Endothelial cell of umbilical vein (primary cell): ENCODE measurements around the gene FHIT. TPM values are rescaled to one million over a fixed set of nuclear protein-coding genes. Genes with fewer than 3 reads are reported as not detected.

Experiments used
- BruUV-seq: library from RNA; stranded (reverse); fragments of 400-500 nt; replicated peaks from 2 replicates; lab custom pipeline; 2021; lab: Mats Ljungman, UMichigan
- CTCF ChIA-PET: fragments of 300-600, 350-600 bp; sonication (Branson Sonifier 250); formaldehyde crosslinking; loops from one replicate; lab custom pipeline; 2021; ENCODE audit warnings: antibody characterized with exemption, inconsistent platforms; lab: Charles Lee
- POLR2A ChIA-PET: fragments of 300-600, 350-600 bp; sonication (Branson Sonifier 250); formaldehyde crosslinking; loops from one replicate; lab custom pipeline; 2021; ENCODE audit warnings: antibody characterized with exemption, inconsistent platforms; lab: Charles Lee
- DNase-seq: peaks from one replicate; pipeline ENCODE4 v3.0.0-alpha.2; 2011; ENCODE audit warnings: low read depth, low spot score
- FAIRE-seq: peaks from 2 replicates; lab custom pipeline; 2011; peaks lifted over from hg19 to GRCh38; lab: Jason Lieb, UNC
- H2AFZ ChIP-seq: 2 replicates; pipeline ENCODE4 v1.6.0; 2012; ENCODE audit warnings: low read depth, low read length, control low read depth, inconsistent platforms
- H3K27ac ChIP-seq: 2 replicates; pipeline ENCODE4 v1.5.1; 2011; ENCODE audit warnings: low read depth, mild to moderate bottlenecking, control low read depth, low read length, moderate library complexity; ENCODE audit not compliant: insufficient read depth
- H3K27me3 ChIP-seq, 2 experiments: 2 replicates each; pipeline versions ENCODE4 v1.6.0 to v1.6.1; 2011; ENCODE audit warnings: low read length in 2 of 2, mixed read lengths in 1 of 2; ENCODE audit not compliant: control insufficient read depth in 2 of 2, insufficient read depth in 2 of 2
- H3K36me3 ChIP-seq, 2 experiments: 2 replicates in 1 of 2; 3 replicates in 1 of 2; pipeline ENCODE4 v1.5.1; 2011; ENCODE audit warnings: low read length in 2 of 2, mild to moderate bottlenecking in 1 of 2, moderate library complexity in 1 of 2; ENCODE audit not compliant: control insufficient read depth in 2 of 2, insufficient read depth in 2 of 2; ENCODE audit errors: extremely low read depth in 1 of 2
- H3K4me1 ChIP-seq: 3 replicates; pipeline ENCODE4 v1.5.1; 2011; ENCODE audit warnings: mild to moderate bottlenecking, low read length; ENCODE audit not compliant: control insufficient read depth, insufficient read depth; ENCODE audit errors: extremely low read depth
- H3K4me2 ChIP-seq: 2 replicates; pipeline ENCODE4 v1.6.1; 2011; ENCODE audit warnings: low read length, control low read depth, mixed read lengths; ENCODE audit not compliant: insufficient read depth
- H3K4me3 ChIP-seq, 3 experiments: fragments of 200-600 bp in 1 of 3; sonication (generic), shearing (Covaris generic) in 1 of 3; replicated peaks in 1 of 3; 2 replicates each; pipeline ENCODE4 v1.5.1; 2011 to 2016; ENCODE audit warnings: control low read depth in 3 of 3, low read length in 3 of 3, mild to moderate bottlenecking in 2 of 3, inconsistent platforms in 1 of 3, low read depth in 1 of 3, moderate library complexity in 1 of 3; ENCODE audit not compliant: insufficient read depth in 1 of 3
- H3K79me2 ChIP-seq: 2 replicates; pipeline ENCODE4 v1.6.0; 2012; ENCODE audit warnings: low read length, inconsistent platforms; ENCODE audit not compliant: control insufficient read depth, insufficient read depth
- H3K9ac ChIP-seq: replicated peaks from 2 replicates; pipeline ENCODE3; 2011; ENCODE audit warnings: low read length, control low read depth; ENCODE audit not compliant: insufficient read depth; ENCODE audit errors: extremely low read depth
- H3K9me1 ChIP-seq: replicated peaks from 3 replicates; pipeline ENCODE4 v1.6.0; 2011; ENCODE audit warnings: mild to moderate bottlenecking, low read length; ENCODE audit not compliant: control insufficient read depth, insufficient read depth; ENCODE audit errors: extremely low read depth
- H3K9me3 ChIP-seq: replicated peaks from 2 replicates; pipeline ENCODE4 v1.5.1; 2012; ENCODE audit warnings: low read length, inconsistent platforms; ENCODE audit not compliant: control insufficient read depth, insufficient read depth
- H4K20me1 ChIP-seq: replicated peaks from 2 replicates; pipeline ENCODE3; 2011; ENCODE audit warnings: mild to moderate bottlenecking, low read length; ENCODE audit not compliant: control insufficient read depth, insufficient read depth; ENCODE audit errors: extremely low read depth
- CTCF ChIP-seq, 2 donors: IDR thresholded peaks; 1 replicate in 1 of 2; 2 replicates in 1 of 2; pipeline ENCODE4 v1.5.1; 2011; ENCODE audit warnings: low read length in 2 of 2, mild to moderate bottlenecking in 2 of 2, moderate library complexity in 2 of 2, control low read depth in 1 of 2, inconsistent platforms in 1 of 2, low read depth in 1 of 2; ENCODE audit not compliant: insufficient read depth in 1 of 2; ENCODE audit errors: extremely low read depth in 1 of 2
- EZH2 ChIP-seq: IDR thresholded peaks from 2 replicates; pipeline ENCODE4 v1.6.1; 2012; ENCODE audit warnings: borderline replicate concordance, low read depth, mild to moderate bottlenecking, moderate library complexity, low read length, inconsistent platforms; ENCODE audit not compliant: severe bottlenecking
- FOS ChIP-seq: IDR thresholded peaks from 2 replicates; pipeline ENCODE4 v1.6.1; 2011; ENCODE audit warnings: mild to moderate bottlenecking, low read length, moderate library complexity, borderline replicate concordance; ENCODE audit not compliant: insufficient read depth
- JUN ChIP-seq: IDR thresholded peaks from 2 replicates; pipeline ENCODE4 v1.6.1; 2011; ENCODE audit warnings: borderline replicate concordance, low read depth; ENCODE audit not compliant: insufficient read length, insufficient read depth
- MAX ChIP-seq: IDR thresholded peaks from 2 replicates; pipeline ENCODE4 v1.6.1; 2011; ENCODE audit not compliant: insufficient read depth, insufficient read length
- MYC ChIP-seq: IDR thresholded peaks from one replicate; pipeline ENCODE4 v1.6.1; 2011; ENCODE audit warnings: mild to moderate bottlenecking, low read depth, low read length
- POLR2AphosphoS5 ChIP-seq: IDR thresholded peaks from 2 replicates; pipeline ENCODE4 v1.6.1; 2012; ENCODE audit warnings: low read depth, mild to moderate bottlenecking, control low read depth, low read length, moderate library complexity; ENCODE audit not compliant: insufficient read depth
- dilution Hi-C: fragments of 300-500 bp; cut with MboI; formaldehyde crosslinking; loops from one replicate; pipeline ENCODE4 v1.15.0; 2019; ENCODE audit warnings: low sequenced_read_pairs; ENCODE audit not compliant: extremely low pct_ligation_motif_present
- intact Hi-C: fragments of 100-400 bp; cut with micrococcal nuclease; formaldehyde crosslinking; loops from one replicate; pipeline ENCODE4 v1.10.0; 2022
- polyA plus RNA-seq, 4 experiments: library from polyadenylated mRNA; depleted of rRNA in 3 of 4; stranded (reverse) in 3 of 4; unstranded in 1 of 4; fragments of >200 nt; gene quantifications; 2 replicates each; pipeline versions ENCODE4 v1.2.1 to v1.2.3, GENCODE V29; 2011 to 2012; ENCODE audit warnings: missing spikeins in 1 of 4
- total RNA-seq: library from RNA; stranded (reverse); gene quantifications from 2 replicates; pipeline ENCODE4 v1.2.3, GENCODE V29; 2021

FHIT gene
- total and polyA plus RNA-seq, 2 donors (not counting 3 experiments of a cell fraction or from before 2014, with no cell fraction given) = 0.47 to 2.2 TPM

DNA sequence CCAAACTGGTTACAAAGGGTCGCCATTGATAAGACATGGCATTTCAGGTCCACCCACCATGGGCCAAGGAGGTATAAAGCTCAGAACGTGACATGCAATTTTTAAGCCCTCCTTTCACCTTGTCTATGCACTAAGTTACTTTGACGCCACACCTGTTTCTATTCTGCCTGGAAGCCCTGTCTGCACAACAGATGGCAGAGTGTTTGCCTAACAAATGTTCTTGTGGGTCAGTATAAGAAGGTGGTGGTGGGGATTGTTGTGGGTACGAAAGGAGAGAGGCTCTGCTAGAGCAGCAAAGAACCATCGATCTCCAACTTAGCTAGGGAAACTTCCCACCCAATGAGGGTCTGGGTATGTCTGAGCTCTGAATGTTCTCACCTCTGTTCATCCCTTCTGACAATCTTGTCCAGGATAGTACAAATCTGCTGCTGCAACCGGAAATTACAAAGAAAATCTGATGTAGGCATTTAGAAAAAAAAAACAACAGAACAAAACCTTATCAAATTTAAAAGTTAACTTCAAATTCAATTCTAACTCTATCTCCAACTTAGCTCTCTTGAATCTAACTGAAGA is 1256.4 kb downstream of the FHIT start:
- H3K36me3 ChIP-seq = no peaks in the 10 kb centered on the region
- H3K9me1 ChIP-seq = no peaks in the 10 kb centered on the region
- CTCF ChIA-PET = no interaction called here
- no peaks in the 10 kb centered on the region for H4K20me1 ChIP-seq
- H3K27me3 ChIP-seq = no peaks in the 10 kb centered on the region
- H3K4me3 ChIP-seq = no peak overlapping the region
- no peaks in the 10 kb centered on the region for H3K79me2 ChIP-seq
- FAIRE-seq (no peak), DNase-seq (no peak)
- TF ChIP-seq MAX (no peak), MYC (no peak), EZH2 (no peak), POLR2AphosphoS5 (no peak), JUN (no peak), CTCF (IDR thresholded peaks at IDR 0.05; ENCODE audit: extremely low read depth in 1 of 2, insufficient read depth in 1 of 2, low read depth in 1 of 2, low read length in 2 of 2) (no peak), FOS (no peak)
- no peak overlapping the region for H3K27ac ChIP-seq
- no peaks in the 10 kb centered on the region for H3K4me1 ChIP-seq
- no TSS peak for BruUV-seq
- intact Hi-C loops (no loop called here), dilution Hi-C loops (no loop called here)
- POLR2A ChIA-PET = no interaction called here
- H3K9ac ChIP-seq = no peak overlapping the region
- H3K4me2 ChIP-seq = no peak overlapping the region
- peaks cover 3% of the 10 kb centered on the region for H3K9me3 ChIP-seq
- H2AFZ ChIP-seq = no peak overlapping the region
